HEK293 (cell line): ENCODE measurements around the gene PHACTR1.

Experiments
- CTCF ChIP-seq: fragments of 450-650 bp; formaldehyde crosslinking; IDR thresholded peaks from 2 replicates; pipeline ENCODE4 v1.5.1; 2016; ENCODE audit warnings: missing biosample characterization, missing genetic modification characterization
- ZNF114 ChIP-seq: fragments of 450-650 bp; formaldehyde crosslinking; IDR thresholded peaks from 2 replicates; pipeline ENCODE4 v1.5.0; 2017; ENCODE audit warnings: missing biosample characterization, missing genetic modification characterization
- ZNF274 ChIP-seq, 2 experiments: fragments of 200-500 bp in 1 of 2; fragments of 450-650 bp in 1 of 2; sonication (Bioruptor generic) in 1 of 2; formaldehyde crosslinking in 1 of 2; IDR thresholded peaks; 2 replicates each; pipeline versions ENCODE4 v1.5.1 to v1.6.1; 2014 to 2016; ENCODE audit warnings: borderline replicate concordance in 1 of 2, inconsistent platforms in 1 of 2, low read length in 1 of 2, missing biosample characterization in 1 of 2, missing genetic modification characterization in 1 of 2
- ZNF311 ChIP-seq: fragments of 450-650 bp; formaldehyde crosslinking; IDR thresholded peaks from 2 replicates; pipeline ENCODE4 v1.5.1; 2017; ENCODE audit warnings: missing biosample characterization, missing genetic modification characterization, borderline replicate concordance
- ZNF518A ChIP-seq: fragments of 450-650 bp; formaldehyde crosslinking; conservative IDR thresholded peaks from 2 replicates; pipeline ENCODE4 v1.5.1; 2016; ENCODE audit warnings: low read depth, missing biosample characterization, missing genetic modification characterization

- TF ChIP-seq ZNF274 (IDR thresholded peaks at IDR 0.05; ENCODE audit: low read length): no peak
- no peak for TF ChIP-seq ZNF274 (tag by site-specific recombination; IDR thresholded peaks at IDR 0.05; ENCODE audit: borderline replicate concordance)
- no peak for TF ChIP-seq CTCF (tag by site-specific recombination)
- no peak for TF ChIP-seq ZNF311
- TF ChIP-seq ZNF114: no peak
- no peak for TF ChIP-seq ZNF518A
These were observed 426.0 kb downstream of the PHACTR1 start for GRCh38 chr6:13142611-13143010.
